GM18519 (cell line): ENCODE measurements around the gene FHIT.

Source experiments
- ATAC-seq: cut with Tn5 transposase; IDR thresholded peaks from one replicate; pipeline ENCODE4 v1.9.1; 2021; ENCODE audit warnings: mild to moderate bottlenecking, moderate library complexity; ENCODE audit not compliant: unreplicated experiment, low FRiP score

Gene FHIT

DNA sequence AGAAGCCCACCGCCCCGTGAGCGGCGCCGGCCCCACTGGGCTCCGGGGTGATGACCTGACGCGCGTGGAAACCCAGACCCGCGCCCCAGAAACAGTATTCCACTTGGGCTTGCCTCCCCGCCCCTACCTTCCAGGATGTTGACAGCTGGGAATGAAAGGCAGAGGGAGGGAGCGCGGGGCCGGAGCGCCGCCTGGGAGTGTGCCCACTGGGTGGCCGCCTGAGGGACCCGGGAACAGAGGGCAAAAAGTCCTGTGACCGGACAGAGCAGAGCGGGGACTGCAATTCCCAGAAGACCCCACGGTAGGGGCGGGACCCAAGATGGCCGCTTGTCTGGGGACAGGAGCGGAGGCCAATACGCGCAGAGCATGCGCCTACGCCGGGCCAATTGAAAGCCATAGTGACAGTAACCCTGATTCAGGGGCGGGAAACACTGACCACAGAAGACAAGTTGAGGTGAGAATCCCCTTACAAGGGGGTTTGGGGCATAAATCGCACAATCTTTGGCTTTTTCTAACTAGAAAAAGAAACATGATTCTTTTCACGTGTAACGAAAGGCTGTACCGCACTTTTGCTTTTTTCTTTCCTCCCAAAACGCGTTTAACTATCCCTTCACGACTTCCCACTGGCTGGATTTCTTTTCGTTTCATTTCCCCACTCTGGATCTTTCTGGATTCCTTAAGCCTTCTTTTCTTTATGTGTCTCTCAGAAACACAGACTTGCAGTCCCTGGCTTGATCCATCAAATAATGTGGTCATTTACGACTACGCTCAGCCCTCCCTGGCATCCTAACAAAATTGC lies at the start of gene FHIT:
Gene FHIT, minus strand, starts transcription at position 279 of the 799 bp plus-strand sequence.
- peak; percentile 85 for ATAC-seq

DNA sequence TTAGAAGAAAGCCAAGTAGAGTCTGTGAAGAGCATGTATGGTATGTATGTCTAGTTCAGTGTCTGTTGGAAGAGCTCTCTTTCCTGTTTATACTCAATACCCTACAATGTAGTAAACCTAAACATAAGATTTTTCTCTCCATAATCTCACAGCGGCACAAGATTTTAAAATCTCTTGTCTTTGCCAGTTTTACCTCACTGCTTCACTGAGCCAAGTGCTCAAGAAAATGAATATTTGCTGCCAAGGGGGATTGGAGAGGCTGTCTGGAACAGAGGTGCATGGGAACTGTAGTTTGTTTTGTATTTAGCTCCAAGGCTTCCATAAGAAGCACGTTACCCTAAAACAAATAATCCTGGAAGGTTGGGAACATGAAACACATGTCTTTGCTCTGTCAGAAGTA lies 49.5 kb upstream of the FHIT start:
- ATAC-seq: no peak

DNA sequence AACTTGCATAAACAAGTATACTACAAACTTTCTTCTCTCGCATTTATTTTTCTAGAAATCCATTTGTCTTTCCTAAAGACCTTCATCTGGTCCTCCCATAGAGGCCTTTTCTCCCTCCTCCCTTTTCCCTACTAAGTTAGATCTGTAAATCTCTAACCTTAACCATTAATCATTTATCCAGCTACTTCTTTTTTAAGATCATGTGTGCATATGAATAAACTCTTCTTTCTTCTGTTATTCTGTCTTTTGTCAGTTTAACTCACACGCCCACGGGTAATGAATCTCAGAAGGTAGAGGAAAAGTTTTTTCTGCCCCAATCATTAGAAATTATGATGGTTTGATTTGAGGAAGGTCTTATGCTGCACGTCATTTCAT lies 48.7 kb upstream of the FHIT start:
- no peak for ATAC-seq

DNA sequence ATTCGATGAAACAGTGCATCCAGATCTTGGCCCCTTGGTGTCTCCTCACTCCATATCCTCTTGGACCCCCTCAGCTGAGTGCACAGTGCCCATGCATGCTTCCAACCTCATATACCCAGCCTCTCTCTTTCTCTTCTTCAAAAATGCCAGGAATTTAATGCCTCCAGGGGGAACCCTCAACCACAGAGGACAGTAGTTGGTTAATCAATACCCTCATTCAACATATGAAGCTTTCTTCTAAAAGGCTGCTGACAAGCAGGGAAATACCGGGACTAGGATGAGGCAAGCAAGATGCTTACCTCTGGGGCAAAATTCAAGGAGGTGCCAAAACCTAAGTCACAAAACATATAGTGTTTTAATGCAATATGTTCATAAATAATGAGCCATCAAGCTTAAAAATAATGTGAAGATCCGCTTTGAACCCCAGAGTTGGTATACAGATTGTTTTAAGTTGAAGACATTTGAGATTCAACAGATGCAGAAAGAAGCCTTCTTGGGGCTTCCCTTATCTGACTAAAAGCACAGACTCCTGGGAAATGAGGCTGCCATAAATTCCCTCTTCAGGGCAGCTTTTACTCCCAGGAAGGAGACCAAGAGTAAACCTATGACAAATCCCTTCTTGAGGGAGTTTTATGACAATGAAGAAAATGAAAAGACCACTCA lies 48.2 kb upstream of the FHIT start:
- no peak for ATAC-seq

DNA sequence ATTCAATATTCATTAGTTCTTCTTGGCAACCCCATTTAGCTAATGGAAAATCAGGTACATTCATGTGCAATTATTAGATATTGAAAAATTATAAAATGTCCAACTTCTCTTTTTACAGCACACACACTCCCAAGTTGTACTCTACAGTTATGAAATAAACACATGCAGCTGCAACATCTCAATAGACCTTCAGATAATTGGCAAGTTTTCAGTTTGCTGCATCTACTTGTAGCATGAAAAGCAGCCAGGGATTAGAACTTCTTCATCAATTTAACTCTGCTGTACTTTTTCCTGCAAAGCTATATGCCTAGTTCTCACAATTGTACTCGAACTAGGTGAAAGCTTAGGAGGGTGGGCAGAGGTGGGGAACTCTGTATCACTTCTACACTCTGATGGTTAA lies 46.6 kb upstream of the FHIT start:
- ATAC-seq: no peak

DNA sequence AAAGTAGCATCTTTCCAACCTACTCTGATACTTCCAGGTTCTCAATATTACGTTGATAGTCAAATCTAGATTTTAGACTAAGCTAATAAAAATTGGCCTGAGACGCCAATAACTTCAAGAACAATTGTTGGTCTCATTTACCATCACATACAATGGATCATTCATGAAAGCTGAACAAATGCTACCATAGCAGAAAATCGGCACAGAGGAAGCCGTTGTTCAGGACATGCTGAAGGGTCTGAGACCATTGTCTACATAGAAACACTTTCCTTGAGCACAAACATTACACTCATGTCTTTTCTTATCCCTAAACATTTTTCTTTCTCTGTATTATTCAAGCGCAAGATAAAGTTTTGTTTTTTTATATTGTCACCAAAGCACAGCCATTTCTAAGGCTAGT lies 37.2 kb upstream of the FHIT start:
- no peak for ATAC-seq

DNA sequence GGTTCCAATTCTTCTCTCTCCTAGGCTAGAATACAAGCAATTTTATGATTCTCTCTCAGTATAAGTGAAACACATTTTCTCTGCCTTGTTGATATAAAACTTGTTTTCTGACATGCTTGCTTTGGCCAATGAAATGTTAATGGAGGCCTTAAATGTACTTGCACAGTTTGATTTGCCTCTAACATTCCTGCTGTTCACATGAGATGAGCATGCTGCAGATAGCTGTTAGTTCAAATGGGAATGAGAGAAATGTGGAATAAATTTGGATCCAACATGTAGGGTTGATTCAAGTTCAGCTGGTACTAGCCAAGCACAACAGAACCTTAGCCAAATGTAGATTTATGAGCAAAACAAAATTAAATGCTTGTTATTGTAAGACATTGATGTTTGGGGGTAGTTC lies 32.6 kb upstream of the FHIT start:
- ATAC-seq: no peak

DNA sequence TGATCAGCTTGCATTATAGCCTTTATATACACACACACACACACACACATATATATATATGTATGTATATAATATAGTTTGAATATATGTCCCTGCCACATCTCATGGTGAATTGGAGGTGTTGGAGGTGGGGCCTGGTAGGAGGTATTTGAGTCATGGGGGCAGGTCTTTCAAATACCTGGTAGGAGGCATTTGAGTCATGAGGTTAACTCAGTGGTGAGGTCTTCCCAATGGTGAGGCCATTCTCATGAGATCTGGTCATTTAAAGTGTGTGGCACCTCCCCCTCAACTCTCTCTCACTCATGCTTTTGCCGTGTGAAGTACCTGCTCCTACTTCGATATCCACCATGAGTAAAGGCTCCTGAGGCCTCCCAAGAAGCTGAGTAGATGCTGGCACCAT lies 27.5 kb upstream of the FHIT start:
- no peak for ATAC-seq

DNA sequence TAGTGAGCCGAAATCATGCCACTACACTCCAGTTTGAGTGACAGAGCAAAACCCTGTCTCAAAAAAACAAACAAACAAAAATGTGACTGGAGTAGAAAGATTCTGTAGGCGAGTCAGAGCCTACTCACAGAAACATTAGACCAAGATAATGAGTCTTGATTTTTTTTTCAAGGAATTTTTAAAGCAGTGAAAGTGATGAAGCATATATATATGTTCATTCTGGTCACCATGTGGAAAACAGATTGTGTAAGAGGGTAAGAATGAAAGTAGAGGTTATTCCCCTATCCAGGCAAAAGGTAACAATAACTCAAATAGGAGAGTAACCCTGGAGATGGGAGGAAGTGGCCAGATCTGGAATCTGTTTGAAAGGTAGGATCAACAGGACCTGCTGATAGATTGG lies 26.2 kb upstream of the FHIT start:
- ATAC-seq: no peak

DNA sequence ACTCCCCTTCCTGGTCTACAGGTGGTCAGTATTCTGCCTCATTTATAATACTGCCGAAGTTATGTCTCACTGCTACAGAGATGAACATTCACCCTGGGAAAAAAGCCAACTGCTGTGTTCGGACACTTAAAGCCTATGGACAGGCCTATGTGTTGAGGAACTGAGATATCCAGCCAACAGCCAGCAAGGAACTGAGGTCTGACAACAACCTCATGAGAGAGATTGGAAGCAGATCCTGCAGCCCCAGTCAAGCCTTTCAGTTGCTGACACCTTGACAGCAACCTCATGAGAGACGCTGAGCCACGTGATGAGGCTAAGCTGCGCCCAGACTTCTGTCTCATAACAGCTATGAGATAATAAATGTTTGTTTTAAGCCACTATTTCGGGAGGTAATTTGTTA lies 18.2 kb upstream of the FHIT start:
- ATAC-seq: no peak

DNA sequence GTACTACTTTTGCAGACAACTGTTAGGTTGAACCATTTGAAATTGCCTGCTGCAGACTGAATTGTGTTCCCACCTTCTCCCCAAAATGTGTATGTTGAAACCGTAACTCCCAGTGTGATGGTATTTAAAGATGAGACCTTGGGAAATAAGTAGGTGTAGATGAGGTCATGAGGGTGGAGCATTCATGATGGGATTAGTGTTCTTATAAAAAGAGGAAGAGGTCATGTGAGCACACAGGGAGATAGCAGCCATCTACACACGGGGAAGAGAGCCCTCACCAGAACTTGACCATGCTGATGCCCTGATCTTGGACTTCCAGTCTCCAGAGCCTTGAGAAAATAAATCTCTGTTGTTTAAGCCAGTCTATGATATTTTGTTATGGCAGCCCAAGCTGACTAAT lies 17.4 kb upstream of the FHIT start:
- ATAC-seq: no peak

DNA sequence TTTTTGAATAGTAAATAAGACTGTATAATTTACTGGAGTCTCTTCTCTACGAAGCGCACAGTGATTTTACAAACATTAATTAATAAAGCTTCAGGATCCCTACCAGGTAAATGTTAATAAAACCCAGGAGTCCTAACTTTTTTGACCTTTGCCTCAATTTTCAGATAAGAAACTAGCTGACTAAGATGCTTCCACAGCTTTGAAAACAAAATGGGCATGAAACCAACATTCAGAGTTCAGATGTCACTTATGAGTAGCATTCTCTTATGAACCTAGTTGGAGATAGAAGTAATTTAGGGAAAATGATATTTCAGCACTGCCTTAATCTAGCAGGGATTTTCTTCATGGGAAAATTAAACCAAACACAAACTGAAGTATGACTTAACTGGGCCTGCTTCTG lies 13.0 kb upstream of the FHIT start:
- no peak for ATAC-seq

DNA sequence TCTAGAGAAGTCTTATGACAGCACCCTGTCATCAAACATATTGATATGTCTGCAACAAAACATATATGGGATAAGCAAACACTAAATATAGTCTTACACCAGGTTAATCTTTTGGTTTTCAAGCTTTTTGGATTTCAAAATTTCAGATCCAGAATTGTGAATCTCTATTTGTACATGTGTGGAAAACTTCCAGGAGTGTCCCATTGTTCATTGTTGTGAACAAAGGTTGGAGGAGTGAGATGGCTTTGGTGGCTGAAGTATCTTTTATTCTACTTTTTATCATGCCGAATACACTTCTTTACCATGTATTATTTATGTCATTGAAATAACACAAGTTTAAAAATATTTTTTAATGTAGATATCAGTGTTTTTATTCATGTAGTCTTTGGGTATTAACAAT lies 5.9 kb upstream of the FHIT start:
- ATAC-seq: no peak

DNA sequence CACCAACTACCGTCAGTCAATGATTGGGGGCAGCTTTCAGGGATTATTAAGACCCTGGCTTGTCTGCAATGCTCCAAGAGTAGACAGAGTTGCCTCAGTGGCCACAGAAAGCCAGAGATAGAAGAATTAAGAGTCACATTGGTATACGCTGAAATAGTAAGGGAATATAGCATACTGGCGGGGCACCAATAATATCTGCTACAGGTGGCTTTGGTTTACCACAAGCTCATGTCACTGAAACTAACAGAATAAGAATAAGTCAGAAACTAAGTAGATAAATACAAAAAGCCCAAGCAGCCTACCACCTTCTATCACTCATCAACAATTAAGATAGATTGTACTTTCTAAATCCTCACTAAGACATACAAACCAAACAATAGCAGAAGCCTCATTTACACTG lies 2.5 kb upstream of the FHIT start:
- no peak for ATAC-seq

DNA sequence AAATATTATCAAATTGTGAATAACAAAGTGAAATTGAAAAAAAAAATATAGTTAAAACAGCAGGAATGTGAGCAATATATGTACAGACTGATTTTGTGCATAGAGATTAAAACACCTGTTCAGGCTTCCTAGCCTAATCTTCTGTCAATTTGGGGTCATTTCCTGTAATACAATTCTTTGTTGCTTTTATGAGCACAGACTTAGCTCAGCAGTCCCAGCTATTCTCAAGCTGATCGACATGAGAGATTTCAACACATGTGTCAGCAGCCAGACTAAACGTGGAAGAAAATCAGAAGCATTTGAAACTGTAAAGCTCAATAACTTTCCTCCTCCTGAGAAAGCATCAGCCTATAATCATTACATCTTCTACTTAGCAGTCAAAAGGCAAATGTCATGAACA lies 1.6 kb upstream of the FHIT start:
- no peak for ATAC-seq

DNA sequence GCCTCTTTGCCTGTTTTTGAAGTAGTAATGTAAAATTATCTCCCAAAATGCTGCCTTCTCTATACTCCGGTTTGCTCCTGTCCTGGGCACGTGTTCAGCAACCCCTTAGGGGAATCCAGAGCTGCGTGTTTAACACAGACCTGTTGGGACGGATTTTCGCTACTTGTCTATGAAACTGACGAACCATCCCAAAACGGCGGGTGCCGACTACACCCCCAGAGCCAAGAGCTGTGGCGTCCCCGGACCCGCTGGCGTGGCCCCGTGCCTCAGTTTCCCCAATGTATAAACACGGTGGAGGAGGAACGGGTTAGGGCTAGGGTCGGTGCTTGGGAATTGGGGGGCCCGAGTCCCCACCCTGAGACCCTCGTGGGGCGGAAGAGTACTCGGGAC lies 473 bp downstream of the FHIT start:
- ATAC-seq: no peak

DNA sequence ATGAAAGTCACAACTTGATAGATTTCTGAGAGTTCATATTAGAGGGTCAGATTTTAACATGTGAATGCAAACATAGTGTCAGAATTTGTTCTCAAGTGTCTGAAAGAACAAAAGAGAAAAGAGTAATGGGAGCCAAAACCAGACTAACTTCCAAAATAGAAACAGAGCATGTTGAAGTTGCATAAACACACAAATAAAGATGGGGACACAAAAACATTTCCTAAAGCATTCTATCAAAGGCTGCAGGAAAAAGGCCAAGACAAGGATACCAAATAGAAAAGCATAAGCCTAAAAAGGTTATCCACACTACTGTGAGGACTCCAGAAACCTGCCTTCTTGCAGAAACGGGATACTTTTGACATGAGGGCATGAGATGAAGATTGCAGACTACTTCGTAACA lies 2.8 kb downstream of the FHIT start:
- no peak for ATAC-seq

DNA sequence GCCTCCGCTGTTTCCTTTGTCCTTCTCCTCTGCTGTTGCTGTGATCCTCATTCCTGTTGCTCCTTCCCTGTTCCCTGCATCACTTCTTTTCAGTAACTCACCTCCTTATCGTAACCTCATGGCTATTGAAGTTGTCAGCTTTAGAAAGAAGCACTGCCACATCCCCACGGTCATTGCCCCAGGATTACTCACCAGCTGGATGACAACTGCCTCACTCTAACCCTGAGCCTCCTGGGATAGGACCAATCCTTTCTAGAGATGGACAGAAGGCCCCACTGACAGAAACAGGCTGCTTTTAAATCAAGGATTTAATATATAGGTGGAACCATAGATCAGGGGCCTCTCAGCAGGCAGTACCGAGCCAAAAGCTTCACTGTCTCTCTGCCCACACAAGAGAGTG lies 4.1 kb downstream of the FHIT start:
- ATAC-seq: no peak

DNA sequence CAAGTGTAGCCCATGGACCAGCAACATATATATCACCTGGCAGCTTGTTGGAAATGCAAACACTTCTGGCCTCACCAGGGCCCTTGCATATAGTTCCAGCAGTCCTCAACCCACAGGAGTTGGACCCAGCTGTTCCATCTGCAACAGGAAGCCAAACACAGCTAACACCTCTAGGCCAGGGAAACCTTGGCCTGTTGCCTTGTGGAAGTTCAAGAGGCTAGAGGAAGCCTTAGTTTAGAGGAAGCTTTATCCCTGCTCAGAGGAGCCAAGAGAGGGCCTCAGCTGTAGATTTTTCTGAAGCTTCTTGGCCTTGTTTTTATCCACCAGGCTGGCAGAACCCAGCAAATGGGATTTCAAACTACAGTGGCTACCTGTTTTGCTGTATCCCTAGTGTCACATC lies 11.4 kb downstream of the FHIT start:
- no peak for ATAC-seq

DNA sequence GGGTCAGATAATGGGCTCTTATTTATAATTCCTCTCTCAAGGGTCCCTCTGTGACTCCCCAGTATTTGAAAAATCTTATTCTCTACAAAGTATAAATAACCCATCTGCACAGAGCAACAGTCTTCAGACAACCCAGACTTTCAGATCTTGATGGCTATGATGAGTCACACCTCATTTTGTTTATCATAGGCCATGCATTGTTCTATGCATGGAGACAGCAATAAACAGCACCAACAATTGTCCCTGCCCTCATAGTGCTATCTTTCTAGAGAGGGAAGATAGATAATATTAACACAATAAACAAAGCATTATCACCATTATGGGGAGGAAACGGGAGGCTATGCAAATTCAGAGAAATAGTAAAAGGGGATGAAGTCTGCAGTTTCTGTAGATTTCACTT lies 13.4 kb downstream of the FHIT start:
- no peak for ATAC-seq

DNA sequence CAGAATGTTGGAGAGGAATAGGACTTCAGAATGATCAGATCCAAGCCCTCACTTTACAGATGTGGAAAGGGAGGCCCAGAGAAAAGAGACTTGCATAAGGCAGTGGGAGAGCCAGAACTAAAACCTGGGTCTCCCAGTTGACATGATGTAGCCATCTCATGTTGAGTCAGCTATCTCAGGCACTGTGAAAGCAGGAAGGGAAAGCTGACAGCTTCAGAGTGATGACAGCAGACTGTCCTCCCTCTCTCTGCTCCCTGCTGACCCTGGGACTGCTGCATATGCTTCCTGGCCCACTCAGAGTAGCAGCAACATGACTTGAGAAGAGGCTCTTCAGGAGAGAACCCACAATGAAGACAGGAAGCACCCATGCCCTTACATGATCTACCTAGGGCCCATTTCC lies 14.7 kb downstream of the FHIT start:
- ATAC-seq: peak; percentile 81

DNA sequence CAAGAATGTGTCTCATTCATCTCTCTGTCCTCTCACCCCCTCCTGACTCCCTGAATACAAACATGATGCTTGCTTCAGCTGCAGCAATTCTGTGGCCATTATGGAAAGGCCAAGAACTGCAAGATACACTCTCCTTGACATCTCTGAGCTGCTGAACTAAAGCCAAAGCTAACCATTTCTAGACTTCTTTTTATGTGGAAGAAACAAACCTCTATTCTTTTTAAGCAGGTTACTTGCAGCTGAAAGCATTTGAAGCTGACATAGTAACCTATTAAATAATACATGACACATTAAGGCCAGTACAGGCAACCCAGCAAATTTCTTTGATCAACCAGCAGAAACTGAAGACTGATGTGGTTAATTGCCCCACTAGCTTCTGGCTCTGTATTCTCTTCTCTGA lies 17.5 kb downstream of the FHIT start:
- ATAC-seq: no peak
